ENCODE measurements around the gene SSBP2. TPM values are rescaled to one million over a fixed set of nuclear protein-coding genes. Genes with fewer than 3 reads are reported as not detected.

The SSBP2 gene
- total RNA-seq, 1 donor = 15.5 TPM

- H3K4me3 ChIP-seq (ENCODE audit: low read depth, low read length) = no peak overlapping the region
- TF ChIP-seq, protein P1, sequence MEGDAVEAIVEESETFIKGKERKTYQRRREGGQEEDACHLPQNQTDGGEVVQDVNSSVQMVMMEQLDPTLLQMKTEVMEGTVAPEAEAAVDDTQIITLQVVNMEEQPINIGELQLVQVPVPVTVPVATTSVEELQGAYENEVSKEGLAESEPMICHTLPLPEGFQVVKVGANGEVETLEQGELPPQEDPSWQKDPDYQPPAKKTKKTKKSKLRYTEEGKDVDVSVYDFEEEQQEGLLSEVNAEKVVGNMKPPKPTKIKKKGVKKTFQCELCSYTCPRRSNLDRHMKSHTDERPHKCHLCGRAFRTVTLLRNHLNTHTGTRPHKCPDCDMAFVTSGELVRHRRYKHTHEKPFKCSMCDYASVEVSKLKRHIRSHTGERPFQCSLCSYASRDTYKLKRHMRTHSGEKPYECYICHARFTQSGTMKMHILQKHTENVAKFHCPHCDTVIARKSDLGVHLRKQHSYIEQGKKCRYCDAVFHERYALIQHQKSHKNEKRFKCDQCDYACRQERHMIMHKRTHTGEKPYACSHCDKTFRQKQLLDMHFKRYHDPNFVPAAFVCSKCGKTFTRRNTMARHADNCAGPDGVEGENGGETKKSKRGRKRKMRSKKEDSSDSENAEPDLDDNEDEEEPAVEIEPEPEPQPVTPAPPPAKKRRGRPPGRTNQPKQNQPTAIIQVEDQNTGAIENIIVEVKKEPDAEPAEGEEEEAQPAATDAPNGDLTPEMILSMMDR (IDR thresholded peaks at IDR 0.05; ENCODE audit: insufficient read depth, low read depth, low read length) = no peak
- no peak for DNase-seq (ENCODE audit: low read depth)
Measured at GRCh38 chr5:81370912-81371311, 380.0 kb downstream of the SSBP2 start.

DNA sequence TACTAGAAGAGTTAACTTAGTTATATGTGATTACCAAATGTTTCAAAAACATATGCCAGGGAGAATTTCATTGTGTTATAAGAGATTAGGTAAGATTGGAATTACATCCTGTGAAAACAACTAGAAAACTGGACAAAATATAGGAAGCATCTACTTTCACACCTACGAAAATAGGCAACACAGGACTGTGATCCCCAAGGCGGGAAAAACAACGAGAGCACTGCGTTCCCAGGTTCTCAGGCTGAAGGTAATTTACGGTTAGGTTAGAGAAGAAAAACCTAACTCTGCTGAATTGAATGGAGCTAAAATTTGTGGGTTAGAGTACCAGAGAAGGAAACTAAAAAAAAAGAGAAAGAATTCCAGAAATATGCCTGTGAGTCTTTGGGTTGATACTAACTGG, 385.4 kb downstream of the SSBP2 start:
- DNase-seq (ENCODE audit: low read depth) = no peak
- H3K4me3 ChIP-seq (ENCODE audit: low read depth, low read length) = no peak overlapping the region
- TF ChIP-seq, protein P1 (IDR thresholded peaks at IDR 0.05; ENCODE audit: insufficient read depth, low read depth, low read length) = no peak

- TF ChIP-seq, protein P1 (IDR thresholded peaks at IDR 0.05; ENCODE audit: insufficient read depth, low read depth, low read length) = no peak
- no peak for DNase-seq (ENCODE audit: low read depth)
- no peak overlapping the region for H3K4me3 ChIP-seq (ENCODE audit: low read depth, low read length)
Measured at GRCh38 chr5:81363093-81363871, 387.6 kb downstream of the SSBP2 start.

Other genes with a start within 250 kb of the SSBP2 start
- gene ATG10, start 220.9 kb upstream of the SSBP2 start, total RNA-seq = 5.8 and 9.1 TPM in 2 replicates